ENCODE results near the gene TYSND1.
A peak's percentile ranks its signal among the peaks of the same experiment; 100 is the strongest.

Gene TYSND1

DNA sequence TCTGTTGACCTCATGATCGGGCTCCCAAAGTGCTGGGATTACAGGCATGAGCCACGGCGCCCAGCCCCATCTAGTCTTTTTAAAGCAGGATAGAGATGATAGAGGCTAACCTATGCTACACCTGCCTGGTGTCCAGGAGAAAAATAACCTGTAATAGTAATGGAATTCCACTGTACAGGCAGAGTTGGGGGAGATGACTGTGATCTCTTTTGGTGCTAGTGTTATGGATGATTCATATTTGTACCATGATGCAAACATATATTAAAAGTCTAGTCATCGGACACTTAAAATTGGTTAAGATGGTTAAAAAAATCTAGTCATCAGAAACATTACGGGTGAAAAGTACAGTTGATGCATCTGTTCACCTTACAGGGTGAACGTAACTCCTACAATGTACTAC is 29.9 kb upstream of the TYSND1 start:
- H3K4me3 ChIP-seq (replicated peaks; ENCODE audit: low read depth, low read length) = no peak overlapping the region
- TF ChIP-seq, protein P1, sequence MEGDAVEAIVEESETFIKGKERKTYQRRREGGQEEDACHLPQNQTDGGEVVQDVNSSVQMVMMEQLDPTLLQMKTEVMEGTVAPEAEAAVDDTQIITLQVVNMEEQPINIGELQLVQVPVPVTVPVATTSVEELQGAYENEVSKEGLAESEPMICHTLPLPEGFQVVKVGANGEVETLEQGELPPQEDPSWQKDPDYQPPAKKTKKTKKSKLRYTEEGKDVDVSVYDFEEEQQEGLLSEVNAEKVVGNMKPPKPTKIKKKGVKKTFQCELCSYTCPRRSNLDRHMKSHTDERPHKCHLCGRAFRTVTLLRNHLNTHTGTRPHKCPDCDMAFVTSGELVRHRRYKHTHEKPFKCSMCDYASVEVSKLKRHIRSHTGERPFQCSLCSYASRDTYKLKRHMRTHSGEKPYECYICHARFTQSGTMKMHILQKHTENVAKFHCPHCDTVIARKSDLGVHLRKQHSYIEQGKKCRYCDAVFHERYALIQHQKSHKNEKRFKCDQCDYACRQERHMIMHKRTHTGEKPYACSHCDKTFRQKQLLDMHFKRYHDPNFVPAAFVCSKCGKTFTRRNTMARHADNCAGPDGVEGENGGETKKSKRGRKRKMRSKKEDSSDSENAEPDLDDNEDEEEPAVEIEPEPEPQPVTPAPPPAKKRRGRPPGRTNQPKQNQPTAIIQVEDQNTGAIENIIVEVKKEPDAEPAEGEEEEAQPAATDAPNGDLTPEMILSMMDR (IDR thresholded peaks at IDR 0.05; ENCODE audit: low read length, missing control alignments) = no peak
- DNase-seq (ENCODE audit: low read depth) = no peak

DNA sequence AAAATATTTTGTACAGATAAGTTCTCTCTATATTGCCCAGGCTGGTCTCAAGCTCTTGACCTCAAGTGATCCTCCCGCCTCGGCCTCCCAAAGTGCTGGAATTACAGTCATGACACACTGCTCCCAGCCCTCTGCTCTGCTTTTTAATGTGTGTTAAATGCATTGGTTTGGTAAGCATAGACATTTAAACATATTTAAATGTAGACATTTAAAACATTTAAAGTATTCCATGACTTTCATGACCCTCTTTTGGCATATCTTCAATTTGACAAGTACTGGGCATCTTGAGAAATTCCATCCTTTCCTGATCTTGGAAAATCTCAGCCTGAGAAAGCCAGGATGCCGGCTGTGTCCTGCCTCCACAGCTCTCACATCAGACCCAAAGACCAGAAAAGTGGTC is 29.0 kb upstream of the TYSND1 start:
- DNase-seq (ENCODE audit: low read depth) = no peak
- no peak overlapping the region for H3K4me3 ChIP-seq (replicated peaks; ENCODE audit: low read depth, low read length)
- TF ChIP-seq, protein P1 (IDR thresholded peaks at IDR 0.05; ENCODE audit: low read length, missing control alignments) = no peak

DNA sequence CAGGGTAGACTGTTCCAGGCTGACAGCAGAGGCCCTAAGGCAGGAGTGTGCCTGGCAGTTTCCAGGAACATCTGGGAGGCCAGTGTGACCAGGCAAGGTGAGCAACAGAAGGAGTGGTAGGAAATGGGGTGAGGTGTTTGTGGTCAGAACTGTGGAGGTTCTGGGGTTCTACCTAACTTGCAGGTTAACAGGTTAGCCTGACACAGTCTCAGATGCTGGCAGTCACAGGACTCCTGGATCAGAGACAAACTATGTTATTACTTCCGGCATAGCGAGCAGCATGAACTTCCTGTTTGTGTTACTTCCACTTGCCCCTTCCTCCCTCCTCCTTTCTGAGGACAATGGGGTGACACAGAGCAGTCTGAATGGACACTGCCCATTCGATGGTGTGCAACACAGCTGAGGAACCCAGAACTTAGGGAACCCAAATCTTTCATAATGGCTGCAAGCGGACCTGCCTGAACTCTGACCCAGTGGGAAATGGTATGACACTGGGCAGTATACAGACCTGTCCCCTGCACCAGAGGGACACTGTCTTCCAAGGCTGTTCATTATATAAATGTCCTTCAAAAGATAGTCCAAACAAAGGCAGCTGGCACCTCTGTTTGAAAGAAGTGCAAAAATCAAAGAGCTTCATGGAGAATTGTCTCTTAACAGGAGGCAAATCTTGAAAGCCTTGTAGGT is 27.7 kb upstream of the TYSND1 start:
- H3K4me3 ChIP-seq (replicated peaks; ENCODE audit: low read depth, low read length) = no peak overlapping the region
- DNase-seq (ENCODE audit: low read depth) = no peak
- TF ChIP-seq, protein P1 (IDR thresholded peaks at IDR 0.05; ENCODE audit: low read length, missing control alignments) = no peak

DNA sequence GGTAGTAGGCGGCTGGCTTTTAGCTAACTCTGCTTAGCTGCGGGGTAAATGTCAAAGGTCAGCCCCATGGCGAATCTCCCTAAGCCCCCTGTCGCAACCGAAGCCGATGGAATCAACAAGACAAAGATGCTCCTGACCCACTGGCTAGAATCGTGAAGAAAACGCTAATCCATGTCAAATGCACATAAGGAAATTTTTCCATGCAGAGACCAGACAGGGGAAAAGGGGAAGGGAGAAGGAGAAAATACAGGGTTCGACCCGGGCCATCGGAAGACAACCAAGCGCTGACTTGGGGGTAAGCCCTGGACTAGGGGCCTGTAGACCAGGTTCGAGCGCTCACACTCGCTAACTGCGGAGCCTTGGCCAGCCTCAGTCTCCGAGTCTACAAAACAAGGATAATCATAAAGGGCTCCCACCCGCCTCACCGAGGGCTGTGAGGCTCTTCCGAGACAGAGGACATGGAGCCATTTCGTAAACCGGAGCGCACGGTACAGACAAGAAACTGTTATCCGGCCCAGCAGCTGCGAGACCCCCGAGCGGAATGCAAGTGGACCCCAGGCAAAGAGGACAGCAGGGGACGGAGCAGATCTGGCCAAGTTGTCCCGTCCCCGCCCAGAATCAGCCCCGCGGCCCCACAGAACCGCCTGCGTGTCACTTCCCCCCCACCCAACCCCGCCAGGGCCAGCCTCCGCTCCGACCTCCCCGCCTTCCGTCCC is 23.3 kb upstream of the TYSND1 start:
- TF ChIP-seq, protein P1 (IDR thresholded peaks at IDR 0.05; ENCODE audit: low read length, missing control alignments) = no peak
- DNase-seq (ENCODE audit: low read depth) = no peak
- peak overlapping the region; percentile 99 for H3K4me3 ChIP-seq (replicated peaks; ENCODE audit: low read depth, low read length)

DNA sequence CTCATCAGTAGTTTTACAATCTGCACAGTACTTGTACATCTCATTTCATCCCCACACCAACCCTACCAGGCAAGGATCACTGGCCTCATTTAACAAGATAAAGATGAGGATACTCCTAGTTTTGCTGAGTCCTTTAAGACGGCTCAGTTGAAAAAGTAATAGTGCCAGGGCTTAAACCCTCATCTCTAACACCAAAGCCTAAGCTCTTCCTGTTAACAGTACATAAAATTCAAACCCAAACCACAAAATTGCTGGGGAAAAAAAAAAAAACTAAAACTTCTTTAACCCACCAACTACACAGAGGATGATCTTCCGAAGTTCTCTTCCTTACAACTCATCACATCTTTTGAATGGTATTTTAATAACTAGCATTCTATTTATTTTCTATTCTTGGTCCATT is 22.5 kb upstream of the TYSND1 start:
- DNase-seq (ENCODE audit: low read depth) = no peak
- TF ChIP-seq, protein P1 (IDR thresholded peaks at IDR 0.05; ENCODE audit: low read length, missing control alignments) = no peak
- peak overlapping the region; percentile 99 for H3K4me3 ChIP-seq (replicated peaks; ENCODE audit: low read depth, low read length)

DNA sequence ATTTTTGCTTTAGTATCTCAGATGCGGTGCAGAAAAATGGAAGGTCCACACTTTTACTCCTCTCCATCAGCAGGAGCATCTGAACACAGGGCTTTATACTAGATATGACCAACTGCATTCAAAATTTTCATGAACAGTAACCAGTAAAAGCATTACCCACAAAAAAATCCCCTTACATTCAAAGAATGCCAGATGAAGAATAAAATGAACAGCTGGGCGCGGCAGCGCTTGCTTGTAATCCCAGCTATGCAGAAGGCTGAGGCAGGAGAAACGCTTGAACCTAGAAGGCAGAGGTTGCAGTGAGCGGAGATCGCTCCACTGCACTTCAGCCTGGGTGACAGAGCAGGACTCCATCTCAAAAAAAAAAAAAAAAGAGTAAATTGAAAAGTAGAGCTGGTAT is 20.7 kb upstream of the TYSND1 start:
- TF ChIP-seq, protein P1 (IDR thresholded peaks at IDR 0.05; ENCODE audit: low read length, missing control alignments) = no peak

More for the DNA sequence above, 20.7 kb upstream of the TYSND1 start:
- no peak for DNase-seq (ENCODE audit: low read depth)
- no peak overlapping the region for H3K4me3 ChIP-seq (replicated peaks; ENCODE audit: low read depth, low read length)
